Activated CD8-positive, alpha-beta T cell treated with anti-CD3 and anti-CD28 coated beads for 36 hours (primary cell): ENCODE data around the gene PAPSS1. TPM values are rescaled to one million over a fixed set of nuclear protein-coding genes. Genes with fewer than 3 reads are reported as not detected.

Experiments used
- ATAC-seq: fragments of 200-7000 bp; cut with Tn5 transposase; one replicate; pipeline ENCODE4 v1.10.0; 2021; ENCODE audit warnings: mild to moderate bottlenecking, moderate library complexity
- CTCF ChIA-PET: fragments of 350-600 bp; sonication (Branson Sonifier 250); formaldehyde crosslinking; loops from one replicate; lab custom pipeline; 2021; ENCODE audit warnings: antibody characterized with exemption; lab: Charles Lee
- POLR2A ChIA-PET: fragments of 350-600 bp; sonication (Branson Sonifier 250); formaldehyde crosslinking; loops from one replicate; lab custom pipeline; 2021; ENCODE audit warnings: antibody characterized with exemption; lab: Charles Lee
- DNase-seq: peaks from one replicate; pipeline ENCODE4 v3.0.0-alpha.2; 2020
- H3K27ac Mint-ChIP-seq: one replicate; pipeline ENCODE4 v1.8.0; 2021; ENCODE audit warnings: mild to moderate bottlenecking, mixed read lengths
- H3K27me3 Mint-ChIP-seq: one replicate; pipeline ENCODE4 v1.8.0; 2021; ENCODE audit warnings: mixed read lengths
- H3K36me3 Mint-ChIP-seq: one replicate; pipeline ENCODE4 v1.8.0; 2021; ENCODE audit warnings: low read depth, mixed read lengths
- H3K4me1 Mint-ChIP-seq: one replicate; pipeline ENCODE4 v1.8.0; 2021; ENCODE audit warnings: low read depth, mixed read lengths
- H3K4me3 Mint-ChIP-seq: one replicate; pipeline ENCODE4 v1.8.0; 2021; ENCODE audit warnings: mild to moderate bottlenecking, moderate library complexity, mixed read lengths
- H3K9me3 Mint-ChIP-seq: one replicate; pipeline ENCODE4 v1.8.0; 2021; ENCODE audit warnings: mixed read lengths
- CTCF ChIP-seq: fragments of 200-600 bp; IDR thresholded peaks from one replicate; pipeline ENCODE4 v1.8.0; 2022; ENCODE audit warnings: antibody characterized with exemption, mild to moderate bottlenecking
- intact Hi-C: fragments of 100-400 bp; cut with micrococcal nuclease; formaldehyde crosslinking; loops from one replicate; pipeline ENCODE4 v1.10.0; 2022
- total RNA-seq, 2 experiments: library from RNA; stranded (reverse); gene quantifications; one replicate each; pipeline ENCODE4 v1.2.3, GENCODE V29; 2021

The PAPSS1 gene
- total RNA-seq, 2 experiments from 2014 or later = 29.5 to 31.1 TPM

GRCh38 chr4:107710493-107711459 is 9.3 kb downstream of the PAPSS1 start:
- H3K4me3 Mint-ChIP-seq = no peak overlapping the region
- TF ChIP-seq CTCF = no peak
- H3K27ac Mint-ChIP-seq = peak overlapping the region; percentile 32
- peaks cover 18% of the 10 kb centered on the region for H3K4me1 Mint-ChIP-seq
- H3K9me3 Mint-ChIP-seq = peaks cover 17% of the 10 kb centered on the region
- ChIA-PET CTCF (interaction anchor here (2.6 kb wide), 1 partner anchor 10 kb away, joined by 11 read pairs; the partner anchor contains the start of gene PAPSS1), POLR2A (no interaction called here)
- ATAC-seq = no peak
- intact Hi-C loops = no loop called here
- no peaks in the 10 kb centered on the region for H3K27me3 Mint-ChIP-seq
- H3K36me3 Mint-ChIP-seq = peaks cover 22% of the 10 kb centered on the region
- DNase-seq = no peak

GRCh38 chr4:107709916-107710315 is 10.1 kb downstream of the PAPSS1 start:
- intact Hi-C loops = no loop called here
- Mint-ChIP-seq H3K9me3 (peaks cover 24% of the 10 kb centered on the region), H3K27ac (no peak overlapping the region), H3K36me3 (peaks cover 31% of the 10 kb centered on the region), H3K4me3 (no peak overlapping the region), H3K27me3 (no peaks in the 10 kb centered on the region), H3K4me1 (peaks cover 18% of the 10 kb centered on the region)
- CTCF ChIA-PET = interaction anchor here (2.1 to 2.6 kb wide), 2 partner anchors 11 to 27 kb away, joined by 9 to 11 read pairs; partner anchors contain the start of gene PAPSS1
- TF ChIP-seq CTCF = no peak
- ATAC-seq (peak; percentile 24), DNase-seq (no peak)
- POLR2A ChIA-PET = no interaction called here

GRCh38 chr4:107708225-107708624 is 11.8 kb downstream of the PAPSS1 start:
- no peak for TF ChIP-seq CTCF

GRCh38 chr4:107705742-107706556 is 14.1 kb downstream of the PAPSS1 start:
- Mint-ChIP-seq H3K4me1 (peaks cover 18% of the 10 kb centered on the region), H3K27ac (no peak overlapping the region), H3K36me3 (peaks cover 34% of the 10 kb centered on the region), H3K9me3 (peaks cover 31% of the 10 kb centered on the region), H3K27me3 (no peaks in the 10 kb centered on the region), H3K4me3 (no peak overlapping the region)
- no peak for TF ChIP-seq CTCF
- intact Hi-C loops = no loop called here
- ChIA-PET CTCF (interaction anchor here (1.2 to 1.8 kb wide), 2 partner anchors 10 to 14 kb away, joined by 3 to 8 read pairs; partner anchors contain the start of gene PAPSS1), POLR2A (no interaction called here)
- ATAC-seq = no peak
- DNase-seq = no peak

More at GRCh38 chr4:107708225-107708624, 11.8 kb downstream of the PAPSS1 start:
- H3K9me3 Mint-ChIP-seq = peaks cover 29% of the 10 kb centered on the region
- ATAC-seq = no peak
- intact Hi-C loops = no loop called here
- peaks cover 30% of the 10 kb centered on the region for H3K36me3 Mint-ChIP-seq
- no peak overlapping the region for H3K27ac Mint-ChIP-seq
- no peak for DNase-seq
- H3K4me1 Mint-ChIP-seq = peaks cover 15% of the 10 kb centered on the region
- H3K27me3 Mint-ChIP-seq = no peaks in the 10 kb centered on the region
- no peak overlapping the region for H3K4me3 Mint-ChIP-seq
- ChIA-PET POLR2A (interaction anchor here (1.7 kb wide), 1 partner anchor 11 kb away, joined by 4 read pairs; no protein-coding TSS in a partner anchor), CTCF (interaction anchor here (1.4 to 2.6 kb wide), 3 partner anchors 12 to 29 kb away, joined by 3 to 11 read pairs (median 9); partner anchors contain the start of gene PAPSS1)
